Testis (tissue), 3 donors: ENCODE results near the gene ULBP2. TPM values are rescaled to one million over a fixed set of nuclear protein-coding genes. Genes with fewer than 3 reads are reported as not detected.
"Not testable (repeated sequence)": the region's sequence is repeated elsewhere in the genome, so short reads cannot be mapped to it uniquely, and the experiment has no call there.

ENCODE experiments used
- DNase-seq: peaks from one replicate; pipeline ENCODE4 v3.0.0-alpha.2; 2019
- H3K27ac ChIP-seq, 2 donors: fragments of 200-600 bp; sonication (generic); one replicate each; pipeline ENCODE4 v1.5.1; 2019
- H3K27me3 ChIP-seq: fragments of 200-600 bp; sonication (generic); one replicate; pipeline ENCODE4 v1.5.1; 2019
- H3K36me3 ChIP-seq: fragments of 200-600 bp; sonication (generic); one replicate; pipeline ENCODE4 v1.5.1; 2017; ENCODE audit warnings: low read depth; ENCODE audit errors: missing control alignments
- H3K4me1 ChIP-seq: fragments of 200-600 bp; sonication (generic); one replicate; pipeline ENCODE4 v1.5.1; 2019
- H3K4me3 ChIP-seq, 2 donors: fragments of 200-600 bp; sonication (generic); one replicate each; pipeline ENCODE4 v1.5.1; 2017 to 2019
- H3K9me3 ChIP-seq: fragments of 200-600 bp; sonication (generic); one replicate; pipeline ENCODE4 v1.5.1; 2017
- CTCF ChIP-seq, 3 experiments: fragments of 450-650 bp in 2 of 3; fragments of 200-600 bp in 1 of 3; sonication (generic) in 1 of 3; IDR thresholded peaks; one replicate each; pipeline ENCODE4 v1.5.1; 2016 to 2019; ENCODE audit warnings: antibody characterized with exemption in 3 of 3, mild to moderate bottlenecking in 2 of 3, moderate library complexity in 1 of 3
- POLR2A ChIP-seq: fragments of 450-650 bp; IDR thresholded peaks from one replicate; pipeline ENCODE4 v1.6.1; 2017; ENCODE audit warnings: antibody characterized with exemption, mild to moderate bottlenecking, moderate library complexity
- WGBS, 2 donors: methylation state at CpG; one replicate each; pipeline ENCODE4 v1.1.5; 2018; 5-methylcytosine and 5-hydroxymethylcytosine counted together
- intact Hi-C: fragments of 100-400 bp; cut with DNase I; formaldehyde crosslinking; loops from one replicate; pipeline ENCODE4 v1.15.1; 2023; ENCODE audit warnings: low total_unique reads
- polyA plus RNA-seq: library from polyadenylated mRNA; stranded (reverse); fragments of 350-450 nt; fragmentation: Illumina TruSeq; extraction: RNeasy Lipid Tissue Mini Kit (QIAGEN cat#74804); gene quantifications from one replicate; pipeline ENCODE4 v1.2.3, GENCODE V29; 2014; ENCODE audit warnings: low read depth, low replicate concordance; ENCODE audit not compliant: insufficient read depth
- total RNA-seq, 2 donors: library from RNA; depleted of rRNA; stranded (reverse); fragments of >200 nt; gene quantifications; one replicate each; pipeline ENCODE4 v1.2.3, GENCODE V29; 2016

Gene ULBP2
- total and polyA plus RNA-seq, 3 donors from 2014 or later, result 1.5 to 2.0 (median 1.9) TPM

GRCh38 chr6:149967591-149967990 lies 25.8 kb downstream of the ULBP2 start:
- Histone ChIP-seq H3K27me3 (peaks cover 3% of the 10 kb centered on the region), H3K4me1 (peaks cover 11% of the 10 kb centered on the region), H3K9me3 (no peaks in the 10 kb centered on the region), H3K36me3 (no peaks in the 10 kb centered on the region), H3K4me3 (no peak overlapping the region), H3K27ac (no peak overlapping the region)
- intact Hi-C loops, result no loop called here
- DNase-seq, result no peak
- TF ChIP-seq POLR2A (no peak), CTCF (IDR thresholded peaks at IDR 0.05) (no peak)
- 90 to 94% methylated on average over 4 of the region's 4 CpGs for WGBS, 2 donors

GRCh38 chr6:149967999-149968398 lies 26.2 kb downstream of the ULBP2 start:
- H3K27ac ChIP-seq, H3K9me3 ChIP-seq, H3K4me3 ChIP-seq, DNase-seq, intact Hi-C loops, H3K36me3 ChIP-seq, H3K27me3 ChIP-seq: not testable (repeated sequence)
- peaks cover 11% of the 10 kb centered on the region for H3K4me1 ChIP-seq
- WGBS, 2 donors, result 40 to 63% methylated on average over 1 to 2 of the region's 2 CpGs

- H3K4me1 ChIP-seq, result peaks cover 11% of the 10 kb centered on the region
- H3K27ac ChIP-seq, H3K36me3 ChIP-seq, intact Hi-C loops, H3K27me3 ChIP-seq, DNase-seq, H3K9me3 ChIP-seq, H3K4me3 ChIP-seq: not testable (repeated sequence)
- 85 to 91% methylated on average over 2 of the region's 2 CpGs for WGBS, 2 donors
Measured at GRCh38 chr6:149968909-149969308, 27.1 kb downstream of the ULBP2 start.

DNA sequence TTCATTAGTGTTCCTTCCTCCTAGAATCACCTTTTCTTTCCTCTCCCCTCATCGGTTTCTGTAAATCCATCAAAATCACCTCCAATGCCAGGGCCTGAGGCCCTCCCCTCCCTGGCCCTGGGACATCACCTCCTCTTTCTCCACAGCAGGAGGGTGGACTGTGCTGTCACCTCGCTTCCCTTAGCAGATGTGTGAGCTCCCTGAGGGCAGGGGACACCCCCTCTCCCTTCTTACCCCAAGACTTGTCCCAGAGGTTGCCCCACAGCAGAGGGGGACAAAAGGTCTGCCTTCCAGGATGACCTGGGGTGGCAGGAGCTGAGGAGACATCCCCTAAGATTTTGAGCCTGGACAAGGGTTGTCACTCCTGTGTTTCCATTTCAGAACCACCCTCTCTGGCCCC lies 27.8 kb downstream of the ULBP2 start:
- Histone ChIP-seq H3K9me3 (no peaks in the 10 kb centered on the region), H3K4me3 (no peak overlapping the region), H3K4me1 (peaks cover 7% of the 10 kb centered on the region), H3K27ac (no peak overlapping the region), H3K27me3 (no peaks in the 10 kb centered on the region), H3K36me3 (no peaks in the 10 kb centered on the region)
- WGBS, 2 donors, result 79 to 96% methylated on average over 2 of the region's 2 CpGs
- no peak for DNase-seq
- TF ChIP-seq CTCF (IDR thresholded peaks at IDR 0.05), result no peak
- no peak for TF ChIP-seq POLR2A
- intact Hi-C loops, result no loop called here

DNA sequence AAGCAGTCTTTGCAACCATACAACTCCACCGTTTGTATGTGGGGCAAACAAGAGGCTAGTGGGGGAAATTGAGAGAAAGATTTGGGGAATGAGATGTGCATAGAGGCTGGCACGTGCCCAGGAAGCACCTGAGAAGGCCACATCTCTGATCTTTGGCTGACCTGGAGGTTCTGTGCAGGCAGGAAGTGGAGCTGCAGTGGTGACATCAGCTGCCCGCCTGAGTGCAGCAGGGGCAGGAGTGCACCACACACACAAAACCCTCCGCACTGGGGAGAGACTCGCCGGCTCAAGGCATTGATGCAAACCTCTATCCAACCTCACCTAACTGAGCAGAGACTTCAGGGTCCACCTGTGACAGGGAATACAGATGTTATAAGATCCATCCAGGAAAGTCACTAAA lies 32.6 kb downstream of the ULBP2 start:
- H3K4me1 ChIP-seq, H3K9me3 ChIP-seq, H3K27ac ChIP-seq, DNase-seq, intact Hi-C loops, H3K36me3 ChIP-seq, H3K27me3 ChIP-seq, H3K4me3 ChIP-seq: not testable (repeated sequence)
- WGBS, 2 donors, result 72 to 85% methylated on average over 6 of the region's 6 CpGs

- 50 to 61% methylated on average over 3 of the region's 3 CpGs for WGBS, 2 donors
- H3K27me3 ChIP-seq, result no peaks in the 10 kb centered on the region
- H3K9me3 ChIP-seq, result no peaks in the 10 kb centered on the region
- intact Hi-C loops, result no loop called here
- H3K4me1 ChIP-seq, result no peaks in the 10 kb centered on the region
- no peak for TF ChIP-seq POLR2A
- TF ChIP-seq CTCF (IDR thresholded peaks at IDR 0.05), result no peak
- no peak overlapping the region for H3K27ac ChIP-seq
- no peak overlapping the region for H3K4me3 ChIP-seq
- no peak for DNase-seq
- H3K36me3 ChIP-seq, result no peaks in the 10 kb centered on the region
Measured at GRCh38 chr6:149974825-149975224, 33.0 kb downstream of the ULBP2 start.
